GM10248 (cell line): ENCODE results near the gene MARK2.

Experiments
- CTCF ChIA-PET: fragments of 300-600 bp; sonication (Branson Sonifier 250); formaldehyde crosslinking; extraction: SDS; loops from one replicate; lab custom pipeline; 2021; ENCODE audit warnings: antibody characterized with exemption; lab: Yijun Ruan, JAX
- POLR2A ChIA-PET: fragments of 350-650 bp; sonication (Branson Sonifier 250); formaldehyde crosslinking; extraction: SDS; loops from one replicate; lab custom pipeline; 2020; ENCODE audit warnings: antibody characterized with exemption; lab: Yijun Ruan, JAX
- DNase-seq: peaks from one replicate; pipeline ENCODE4 v3.0.0; 2012; ENCODE audit errors: extremely low spot score
- CTCF ChIP-seq: IDR thresholded peaks from 2 replicates; pipeline ENCODE4 v1.5.1; 2012; ENCODE audit warnings: mild to moderate bottlenecking, low read depth; ENCODE audit errors: extremely low read depth, missing control alignments, control extremely low read depth

Gene MARK2

GRCh38 chr11:63849691-63850090 lies 10.8 kb downstream of the MARK2 start:
- no peak for TF ChIP-seq CTCF
- POLR2A ChIA-PET, result no interaction called here
- no peak for DNase-seq
- CTCF ChIA-PET, result interaction anchor here (1.9 to 2.4 kb wide), 2 partner anchors 12 kb away, joined by 6 to 17 read pairs; no protein-coding TSS in a partner anchor

- CTCF ChIA-PET, result interaction anchor here (1.2 to 2.4 kb wide), 3 partner anchors 13 to 298 kb away, joined by 3 to 17 read pairs (median 3); no protein-coding TSS in a partner anchor
- no peak for TF ChIP-seq CTCF
- POLR2A ChIA-PET, result no interaction called here
- no peak for DNase-seq
These were observed 12.0 kb downstream of the MARK2 start for GRCh38 chr11:63850920-63851319.

- CTCF ChIA-PET, result interaction anchor here (1.0 to 2.0 kb wide), 4 partner anchors 19 to 298 kb away, joined by 3 to 5 read pairs (median 3); no protein-coding TSS in a partner anchor
- TF ChIP-seq CTCF, result no peak
- POLR2A ChIA-PET, result no interaction called here
- no peak for DNase-seq
These were observed 12.5 kb downstream of the MARK2 start for GRCh38 chr11:63851364-63851763.

DNA sequence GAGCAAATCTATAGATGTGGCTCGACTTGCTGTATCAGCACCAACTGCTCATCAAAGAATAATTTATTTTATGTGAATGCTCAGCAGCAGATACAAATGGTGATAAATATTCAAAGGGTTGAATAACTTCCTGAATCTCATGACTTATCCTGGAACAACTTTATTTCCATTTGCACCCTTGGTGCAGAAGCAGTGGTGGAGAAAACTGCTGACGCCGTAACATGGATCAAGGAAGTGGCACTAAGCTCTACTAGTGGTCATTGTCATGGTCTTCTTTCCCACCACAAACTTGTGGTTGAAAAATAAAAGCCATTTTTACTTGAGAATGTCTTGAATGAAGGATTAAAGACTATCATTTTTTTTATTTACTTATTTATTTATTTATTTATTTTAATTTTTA lies 14.6 kb downstream of the MARK2 start:
- TF ChIP-seq CTCF, result no peak
- POLR2A ChIA-PET, result no interaction called here
- no peak for DNase-seq
- CTCF ChIA-PET, result no interaction called here

DNA sequence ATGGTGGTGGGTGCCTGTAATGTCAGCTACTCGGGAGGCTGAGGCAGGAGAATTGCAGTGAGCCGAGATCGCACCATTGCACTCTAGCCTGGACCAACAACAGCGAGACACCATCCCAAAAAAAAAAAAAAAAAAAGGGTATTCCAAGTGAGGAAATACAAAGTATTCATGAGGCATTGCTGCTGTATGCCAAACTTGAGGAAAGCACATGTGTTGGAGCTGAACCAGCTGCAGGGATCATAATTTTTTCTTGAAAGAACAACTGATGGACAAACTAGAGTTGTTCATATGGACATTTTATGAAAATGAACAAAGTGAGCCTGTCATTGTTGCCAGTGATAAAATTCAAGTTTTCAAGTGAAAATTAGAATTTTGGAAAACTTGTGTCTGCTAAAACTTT lies 15.8 kb downstream of the MARK2 start:
- DNase-seq, result no peak
- ChIA-PET CTCF (interaction anchor here (0.6 kb wide), 1 partner anchor 11 kb away, joined by 3 read pairs; no protein-coding TSS in a partner anchor), POLR2A (no interaction called here)
- TF ChIP-seq CTCF, result no peak

GRCh38 chr11:63855975-63856374 lies 17.1 kb downstream of the MARK2 start:
- ChIA-PET CTCF (interaction anchor here (0.9 to 1.6 kb wide), 5 partner anchors 9 to 144 kb away, joined by 3 to 8 read pairs (median 4); partner anchors contain the start of gene MARK2), POLR2A (interaction anchor here (0.6 to 0.7 kb wide), 3 partner anchors 15 to 32 kb away, joined by 3 to 6 read pairs (median 4); no protein-coding TSS in a partner anchor)
- no peak for TF ChIP-seq CTCF
- no peak for DNase-seq
